KG1 (cell line): ENCODE measurements around the gene PRKG1.

Experiments used
- DNase-seq: peaks from one replicate; lab custom pipeline; 2025; lab: John Stamatoyannopoulos, UW

Gene PRKG1

DNA sequence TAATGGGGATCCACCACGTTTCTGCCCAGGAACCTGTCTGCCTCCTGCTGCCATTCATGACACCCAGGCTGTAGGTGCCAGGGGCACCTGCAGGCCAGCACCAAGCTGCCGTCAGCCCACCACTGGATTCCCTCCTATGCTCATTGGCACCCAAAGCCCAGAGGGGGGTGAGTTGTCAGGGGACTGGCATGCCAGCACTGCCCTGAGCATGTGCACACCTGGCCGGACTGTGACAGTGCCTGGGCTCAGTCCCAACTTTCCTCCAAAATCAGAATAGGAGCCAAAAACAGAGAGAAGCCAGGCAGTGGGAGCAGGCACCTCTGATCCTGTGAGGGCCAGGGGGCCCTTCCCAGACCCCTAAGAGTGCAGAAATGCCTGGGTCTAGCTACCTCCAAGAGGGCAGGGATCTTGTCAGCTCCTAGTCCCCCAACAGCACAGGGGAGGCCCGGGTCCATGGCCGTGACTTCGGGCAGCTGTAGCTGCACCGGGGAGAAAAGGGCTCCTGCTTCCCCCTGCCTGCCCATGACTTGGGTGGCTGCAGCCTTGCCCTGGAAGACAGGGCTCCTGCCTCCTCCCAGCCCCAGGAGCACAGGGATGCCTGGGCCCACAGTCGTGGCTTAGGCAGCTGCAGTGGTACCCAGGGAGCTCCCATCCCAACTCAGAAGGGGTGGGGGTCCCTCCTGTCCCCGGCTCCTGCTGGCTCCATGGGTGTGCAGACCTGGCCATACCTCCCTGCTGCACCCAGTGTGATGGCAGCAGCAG, 990.0 kb downstream of the PRKG1 start:
- no peak for DNase-seq

DNA sequence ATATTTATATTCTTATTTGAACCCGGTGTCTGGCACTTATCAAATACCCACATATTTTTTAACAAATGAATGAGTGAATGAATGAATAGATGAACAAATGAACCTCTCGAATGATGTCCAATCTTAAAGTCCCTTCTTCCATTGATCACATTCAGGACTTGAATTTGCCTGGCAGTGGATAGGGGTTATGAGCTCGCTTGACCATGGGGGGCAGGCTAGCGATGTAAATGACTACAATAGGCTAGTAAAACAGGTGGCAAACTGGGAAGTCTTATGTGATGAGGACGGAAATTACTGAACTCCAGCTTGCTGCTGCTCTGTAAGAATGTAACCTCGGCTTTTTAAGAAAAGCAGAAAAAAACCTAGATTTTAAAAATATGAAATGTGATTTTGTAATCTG, 992.1 kb downstream of the PRKG1 start:
- DNase-seq: no peak

DNA sequence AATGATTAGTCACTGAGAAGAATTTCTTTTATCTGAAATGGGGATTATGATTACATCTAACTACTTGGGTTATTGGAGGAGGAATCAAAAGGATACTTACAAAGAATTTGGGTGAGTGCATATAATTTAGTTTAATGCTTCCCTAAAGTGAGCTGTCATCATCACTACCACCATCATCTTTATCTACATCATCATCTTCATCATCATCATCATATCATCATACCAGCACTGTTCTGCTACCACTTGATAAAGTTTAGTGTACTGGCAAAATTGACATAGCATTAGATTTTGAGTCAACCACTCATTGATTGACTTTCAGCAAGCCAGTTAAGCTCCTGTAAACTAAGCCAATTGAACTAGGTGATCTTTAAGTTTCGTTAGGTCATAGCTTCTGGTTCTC, 994.2 kb downstream of the PRKG1 start:
- DNase-seq: no peak

DNA sequence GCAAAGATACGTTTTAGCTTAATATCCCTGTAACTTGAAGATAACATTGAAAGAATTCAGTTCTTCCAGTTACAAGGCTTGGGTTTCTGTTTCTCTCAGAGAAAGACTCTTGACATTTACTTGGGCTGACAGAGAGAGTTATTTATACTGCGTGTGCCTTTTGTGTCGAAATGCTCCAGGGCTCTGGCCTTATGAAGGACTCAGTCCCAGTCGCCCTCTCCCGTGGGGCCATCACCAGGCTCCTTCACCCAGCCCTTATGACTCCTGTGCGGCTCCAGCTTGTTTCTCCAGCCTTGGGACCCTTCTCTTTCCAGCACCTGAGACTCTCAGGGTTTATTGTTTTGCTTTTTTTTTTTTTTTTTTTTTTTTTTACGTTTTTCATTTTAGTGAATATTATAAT, 997.5 kb downstream of the PRKG1 start:
- DNase-seq: no peak

DNA sequence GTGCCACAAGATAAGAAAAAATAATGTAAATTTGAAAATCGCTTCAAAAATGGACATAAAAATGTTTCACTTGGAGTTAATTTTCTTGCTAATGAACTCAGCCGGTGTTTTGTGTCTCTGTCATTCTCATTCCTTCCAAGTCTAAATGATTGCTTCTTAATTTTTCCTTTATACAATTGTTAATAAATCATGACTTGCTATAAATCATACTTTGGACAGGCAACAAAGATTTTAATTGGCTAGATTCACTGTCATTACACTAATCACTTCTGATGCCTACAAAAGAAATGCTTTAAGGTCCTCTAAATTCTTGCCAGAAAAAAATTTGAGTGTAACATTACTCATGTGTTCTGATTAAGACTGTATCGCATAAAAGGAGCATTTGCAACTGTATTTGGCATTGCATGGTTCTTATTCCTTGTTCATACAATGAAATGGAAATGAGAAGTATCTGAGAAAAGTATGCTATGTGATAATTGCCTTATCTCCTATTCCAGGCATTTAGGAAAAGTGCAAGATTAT, 1000.3 kb downstream of the PRKG1 start:
- DNase-seq: no peak

DNA sequence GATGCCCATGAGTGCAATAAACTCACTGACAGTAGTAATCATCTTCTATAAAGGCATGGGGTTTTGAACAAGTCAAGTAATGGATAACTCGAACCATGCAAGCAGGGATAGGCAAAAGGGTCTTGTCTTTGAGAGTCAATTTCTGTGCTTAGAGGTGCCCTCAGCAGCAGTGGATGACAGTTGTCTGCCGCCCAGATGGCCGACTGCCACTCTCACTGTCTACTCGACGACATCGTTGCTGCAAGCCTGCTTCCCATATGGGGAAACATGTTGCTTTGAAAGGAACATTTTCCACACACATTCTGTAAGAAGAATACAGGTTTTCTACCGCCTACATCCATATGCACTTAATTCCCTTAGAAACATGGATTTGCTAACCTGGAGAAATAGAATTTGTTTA, 1003.5 kb downstream of the PRKG1 start:
- DNase-seq: no peak

DNA sequence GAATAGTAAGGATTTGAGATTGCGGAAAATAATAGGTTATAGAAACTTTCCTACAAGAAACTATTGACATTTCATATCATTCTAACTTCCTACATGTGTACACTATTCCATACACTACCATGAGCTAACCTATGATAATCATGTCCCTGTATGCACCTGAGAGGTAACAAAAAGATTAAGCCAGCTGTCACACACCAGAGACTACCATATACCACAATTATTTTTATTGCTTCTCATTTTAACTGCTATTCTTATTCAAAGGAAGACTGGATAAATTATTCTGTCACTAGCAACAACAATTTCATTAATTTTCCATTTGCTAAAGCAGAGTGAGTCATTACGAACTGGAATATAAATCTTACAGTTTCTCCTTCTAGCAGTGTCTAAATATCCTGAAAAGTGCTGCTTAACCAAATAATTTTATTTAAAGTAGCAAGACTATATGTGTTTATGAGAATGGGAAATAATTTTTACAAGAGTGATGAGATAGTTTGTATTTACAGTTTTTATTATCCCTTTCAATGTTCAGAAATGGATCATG, 1004.2 kb downstream of the PRKG1 start:
- DNase-seq: no peak

DNA sequence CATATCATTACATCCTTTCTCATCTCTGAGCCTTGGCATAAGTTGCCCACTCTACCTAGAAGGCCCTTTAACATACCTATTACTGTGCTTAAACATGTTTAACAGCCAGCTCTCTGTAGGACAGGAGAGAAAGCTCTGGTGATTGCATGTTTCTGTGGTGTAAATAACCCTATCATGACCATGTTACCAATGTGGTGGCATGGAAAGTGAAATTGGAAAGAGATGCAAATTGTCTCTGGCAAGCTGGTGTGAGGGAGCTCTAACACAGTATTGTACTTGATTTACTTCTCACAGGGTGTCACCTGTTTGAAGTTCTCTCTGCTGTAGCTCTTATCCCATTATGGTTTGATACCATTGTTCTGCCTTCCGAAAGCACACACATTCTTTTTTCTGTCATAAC, 1008.0 kb downstream of the PRKG1 start:
- no peak for DNase-seq

DNA sequence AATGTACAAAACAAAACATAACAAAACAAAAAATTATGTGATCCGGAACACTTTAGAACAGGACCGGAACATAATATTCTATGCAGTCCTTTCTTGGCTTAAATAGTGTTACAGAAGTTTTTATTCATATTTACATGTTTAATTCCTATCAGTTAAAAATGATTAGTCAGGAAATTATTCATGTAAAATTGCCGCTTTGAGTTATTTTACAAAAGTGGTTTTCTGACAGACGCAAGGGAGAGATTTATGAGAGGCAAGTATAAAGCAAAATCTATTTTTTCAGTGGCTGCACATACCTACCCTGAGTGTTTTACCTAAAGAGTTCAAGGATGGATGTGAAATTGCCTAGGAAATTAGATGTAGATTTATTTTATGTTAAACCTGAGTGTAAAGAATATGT, 1009.1 kb downstream of the PRKG1 start:
- no peak for DNase-seq

DNA sequence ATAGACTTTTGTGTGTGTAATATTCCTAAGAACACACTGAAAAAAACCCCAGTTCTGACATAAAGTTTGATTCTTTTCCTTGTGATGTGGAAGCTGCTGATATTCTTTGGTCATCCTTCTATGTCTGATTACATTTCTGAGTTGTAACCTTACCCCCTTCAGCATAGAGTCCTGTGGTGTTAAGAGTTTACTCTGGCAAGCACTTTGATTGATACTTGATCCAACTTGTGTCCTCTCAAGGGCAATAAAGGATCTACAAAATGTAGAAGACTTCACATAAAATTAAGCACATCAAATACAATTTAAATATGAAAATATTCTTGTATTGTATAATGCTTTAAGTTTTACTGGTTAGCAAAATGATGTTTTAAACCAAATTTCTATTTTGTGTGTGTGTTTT, 1018.1 kb downstream of the PRKG1 start:
- no peak for DNase-seq

DNA sequence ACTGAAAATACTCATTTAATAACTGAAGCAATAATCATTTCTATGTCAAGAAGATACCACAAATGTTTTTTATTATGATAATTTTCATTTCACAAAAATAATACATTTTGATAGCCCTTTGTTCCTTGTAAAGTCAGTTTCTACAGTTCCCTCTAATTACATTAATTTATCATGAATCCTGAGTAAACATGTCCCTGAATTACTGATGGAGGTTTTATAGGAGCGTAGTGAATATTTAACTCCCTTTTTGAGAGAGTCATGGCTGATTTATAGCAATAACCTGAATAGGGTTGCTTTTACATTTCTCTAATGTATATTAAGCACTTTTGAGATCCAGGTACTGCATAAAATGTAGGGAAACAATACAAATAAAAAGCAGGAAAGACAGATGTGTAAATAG, 1023.8 kb downstream of the PRKG1 start:
- no peak for DNase-seq

DNA sequence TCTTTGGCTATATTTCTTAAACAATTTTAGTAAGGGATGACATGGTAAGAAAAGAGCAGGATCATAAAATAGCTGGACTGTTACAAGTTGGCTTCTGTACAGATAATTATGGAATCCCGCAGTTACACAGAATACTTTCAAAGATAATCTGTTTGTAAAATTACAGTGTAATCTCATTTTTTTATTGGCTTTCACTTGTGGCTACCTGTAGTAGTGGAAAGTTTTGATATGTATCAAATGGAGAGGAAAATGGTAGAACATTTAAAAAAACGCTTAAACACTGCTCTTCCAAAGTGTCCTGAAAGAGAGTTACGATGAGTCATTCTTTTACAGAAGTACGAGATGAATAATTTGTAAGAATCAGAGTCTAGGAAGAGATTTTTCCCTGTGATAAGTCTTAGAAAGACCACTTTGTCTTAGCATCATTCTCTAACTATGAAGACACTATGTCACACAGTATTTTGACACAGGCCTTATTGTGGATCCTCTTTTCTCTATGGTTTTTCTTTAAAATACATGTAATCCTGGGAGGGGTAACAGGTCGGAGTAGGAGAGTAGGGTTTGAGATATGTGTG, 1024.8 kb downstream of the PRKG1 start:
- DNase-seq: no peak

DNA sequence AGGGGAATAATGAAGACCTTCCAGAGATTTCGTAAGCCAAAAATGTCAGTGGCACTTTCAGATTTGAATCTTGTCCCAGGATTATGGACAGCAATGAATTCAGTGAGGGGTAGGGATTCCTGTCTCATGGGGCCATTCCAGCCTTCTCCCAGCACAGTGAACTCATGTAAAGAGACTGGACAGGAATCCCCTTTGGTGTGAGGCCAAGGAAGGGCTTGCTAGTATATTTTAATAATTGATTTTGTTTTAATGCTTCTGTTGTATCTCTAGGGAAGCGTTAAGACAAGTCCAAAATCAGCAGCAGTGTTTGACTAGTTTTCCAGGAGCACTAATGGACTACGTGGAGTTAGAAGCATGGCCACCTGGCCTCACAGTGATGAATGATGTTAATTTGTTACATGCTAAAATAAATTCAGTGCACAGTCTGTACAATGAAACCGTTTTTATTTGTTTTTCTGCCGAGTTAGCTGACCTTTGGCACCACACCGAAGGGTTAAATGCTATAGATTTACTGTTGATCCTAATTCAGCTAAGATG, 1025.8 kb downstream of the PRKG1 start:
- DNase-seq: no peak

DNA sequence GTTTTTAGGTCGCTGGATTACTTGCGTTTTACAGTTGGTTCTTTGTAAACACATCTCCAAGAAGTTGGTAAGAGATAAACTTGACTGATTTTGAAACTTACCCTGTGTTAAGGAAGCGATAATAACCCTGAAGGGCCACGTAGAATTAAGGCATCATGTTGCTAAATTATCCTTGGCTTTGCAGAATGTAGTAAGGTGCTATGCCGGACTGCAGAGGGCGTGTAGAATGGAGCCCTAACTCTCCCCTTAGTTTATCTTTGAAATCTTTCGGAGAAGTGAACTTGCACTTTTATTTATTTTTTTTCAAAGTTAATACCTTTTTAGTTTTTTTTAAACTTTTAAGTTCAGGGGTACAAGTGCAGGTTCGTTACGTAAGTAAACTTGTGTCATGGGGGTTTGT, 1031.0 kb downstream of the PRKG1 start:
- no peak for DNase-seq

DNA sequence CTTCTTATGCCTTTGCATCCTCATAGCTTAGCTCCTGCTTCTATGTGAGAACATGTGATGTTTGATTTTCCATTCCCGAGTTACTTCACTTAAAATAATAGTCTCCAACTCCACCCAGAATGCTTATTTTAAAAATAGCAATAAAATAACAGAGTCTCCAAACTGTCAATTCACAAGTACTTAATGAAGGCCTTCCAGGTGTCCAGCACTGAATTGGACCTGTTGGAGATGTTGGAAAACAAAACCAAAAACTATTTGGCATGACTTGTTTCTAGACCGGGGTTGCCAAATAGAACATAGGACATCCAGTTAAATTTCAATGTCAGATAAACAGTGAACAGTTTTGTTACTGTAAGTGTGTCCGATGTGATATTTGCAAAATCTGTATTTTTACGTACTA, 1031.7 kb downstream of the PRKG1 start:
- no peak for DNase-seq

DNA sequence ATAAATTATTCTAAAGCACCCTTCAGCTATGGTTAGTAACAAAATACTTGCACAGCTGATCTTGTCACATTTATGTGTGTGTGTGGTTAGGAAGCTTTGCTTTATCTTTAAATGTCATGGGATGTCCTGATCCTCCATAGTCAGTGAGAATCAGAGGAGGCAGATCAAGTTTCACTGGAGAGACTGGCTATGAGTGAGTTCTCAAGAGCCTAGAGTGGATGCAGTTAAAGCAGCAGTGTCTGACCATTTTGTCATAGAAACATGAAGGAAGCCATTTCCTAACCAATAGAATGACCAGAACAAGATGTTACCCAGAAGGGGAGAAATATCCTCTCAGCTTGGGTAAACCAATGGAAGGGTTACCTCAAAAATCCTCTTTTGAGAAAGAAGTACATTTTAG, 1032.6 kb downstream of the PRKG1 start:
- DNase-seq: no peak

DNA sequence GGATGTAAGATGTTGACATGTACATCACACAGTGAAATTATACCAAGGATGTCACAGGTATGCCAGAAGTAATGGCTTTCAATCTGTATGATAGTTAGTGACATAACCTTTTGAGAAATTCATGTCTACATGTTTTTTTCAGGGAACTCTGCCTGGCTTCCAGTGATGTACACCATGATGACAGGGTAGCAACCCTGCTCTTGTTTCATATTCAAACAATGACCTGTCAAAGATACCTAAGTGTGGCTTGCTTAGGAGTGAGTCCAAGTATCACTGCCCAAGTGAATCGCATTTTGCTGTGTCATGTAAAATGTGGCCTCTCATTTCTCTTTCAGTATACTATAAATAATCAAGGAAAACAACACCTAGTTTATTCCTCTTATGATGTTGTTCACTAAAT, 1033.9 kb downstream of the PRKG1 start:
- DNase-seq: no peak

DNA sequence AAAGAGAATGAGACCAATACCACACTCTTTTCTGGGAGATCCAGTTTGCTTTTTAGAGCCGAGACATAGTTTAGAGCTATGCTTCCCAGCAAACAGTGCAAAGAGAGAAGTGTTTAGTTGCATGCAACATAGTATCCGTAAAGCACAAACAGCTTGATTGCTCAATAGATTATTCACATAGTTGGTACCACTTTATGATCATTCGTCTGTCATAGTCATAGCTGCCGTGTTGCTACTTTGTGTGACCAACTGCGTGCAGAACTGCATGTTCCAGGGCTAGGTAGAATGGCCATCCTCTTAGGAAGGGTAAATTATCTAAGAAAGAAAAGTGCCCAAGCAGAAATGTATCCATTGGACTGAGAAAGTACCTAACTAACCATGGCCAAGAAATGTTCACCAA, 1036.3 kb downstream of the PRKG1 start:
- DNase-seq: no peak

DNA sequence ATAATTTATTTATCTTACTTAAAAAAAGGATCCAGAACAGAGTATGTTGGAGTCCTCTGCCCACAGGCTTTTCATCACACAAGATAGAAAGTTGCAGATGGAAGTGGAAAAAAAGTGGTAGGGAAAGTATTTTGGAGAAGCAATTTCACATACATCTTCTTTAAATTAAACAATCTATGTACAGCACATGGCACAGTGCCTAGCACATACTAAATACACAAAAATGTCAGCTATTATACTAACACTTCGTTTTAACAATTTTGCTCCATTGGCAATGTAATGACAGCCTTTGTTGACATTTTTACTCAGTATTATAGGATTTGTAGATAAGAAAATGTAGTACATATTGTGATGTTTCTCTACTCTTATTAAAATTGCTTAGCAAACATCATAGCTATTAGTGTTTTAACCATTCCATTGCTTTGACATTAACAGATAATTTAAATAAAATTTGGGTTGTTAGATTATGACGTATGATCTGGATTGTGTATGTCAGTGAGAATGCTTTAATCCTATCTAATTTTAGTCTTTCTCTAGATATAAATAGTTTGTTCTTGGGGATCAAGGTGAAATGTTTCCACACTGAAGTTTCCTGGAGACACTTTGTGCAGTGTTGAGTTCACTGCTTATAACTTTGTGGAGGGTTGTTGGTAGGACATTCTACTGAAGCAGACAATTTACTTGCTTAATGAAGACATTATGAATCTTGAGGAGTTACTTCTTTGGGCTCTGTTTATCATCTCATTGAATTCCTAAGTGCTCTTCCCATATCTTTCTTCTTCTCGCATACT, 1037.0 kb downstream of the PRKG1 start:
- DNase-seq: no peak

DNA sequence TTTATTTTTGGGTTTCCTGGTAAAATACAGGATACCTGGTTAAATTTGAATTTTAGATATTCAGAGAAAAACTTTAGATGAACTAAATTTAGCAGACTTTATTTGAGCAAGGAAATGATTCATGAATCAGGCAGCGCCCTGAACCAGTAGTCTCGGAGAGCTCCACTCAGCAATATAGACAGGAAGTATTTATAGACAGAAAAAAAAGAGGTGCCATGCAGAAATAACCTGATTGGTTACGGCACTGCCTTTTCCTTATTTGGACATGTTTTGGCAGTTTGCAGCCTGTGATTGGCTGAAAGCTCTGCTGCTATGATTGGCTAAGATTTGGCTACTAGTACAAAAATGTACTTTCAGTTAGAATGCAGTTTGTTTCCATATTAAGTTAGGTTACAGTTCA, 1041.5 kb downstream of the PRKG1 start:
- DNase-seq: no peak

DNA sequence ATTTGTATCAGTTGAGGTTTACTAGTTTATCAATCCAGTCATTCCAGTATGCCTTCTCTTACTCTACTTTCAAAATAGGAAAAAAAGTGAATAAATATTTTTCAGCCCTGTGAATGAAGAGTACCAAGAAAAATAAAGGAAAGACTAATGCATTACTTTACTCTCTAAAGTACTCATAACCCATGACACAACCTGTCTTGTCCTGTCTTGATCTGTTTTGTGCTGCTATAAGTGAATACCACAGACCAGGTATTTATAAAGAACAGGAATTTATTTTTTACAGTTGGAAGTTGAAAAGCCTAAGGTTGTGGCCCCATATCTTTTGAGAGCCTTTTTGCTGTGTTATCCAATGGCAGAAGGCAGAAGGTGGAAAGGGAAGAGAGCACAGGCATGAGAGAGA, 1045.2 kb downstream of the PRKG1 start:
- no peak for DNase-seq

DNA sequence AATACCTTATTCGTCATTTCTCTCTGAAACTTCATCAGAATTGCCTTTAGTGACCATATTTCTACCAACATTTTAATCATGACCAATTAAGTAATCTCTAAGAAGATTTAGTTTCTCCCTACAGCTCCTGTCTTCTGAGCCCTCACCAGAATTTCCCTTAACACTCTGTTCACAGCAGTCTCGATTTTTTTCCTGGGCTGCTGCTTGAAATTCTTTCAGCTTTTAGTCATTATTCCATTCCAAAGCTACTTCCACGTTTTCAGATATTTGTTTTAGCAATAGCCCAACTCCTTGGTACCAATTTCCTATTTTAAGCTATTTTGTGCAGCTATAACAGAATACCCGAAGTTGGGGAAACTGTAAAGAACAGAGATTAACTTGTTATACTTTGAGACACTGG, 1047.4 kb downstream of the PRKG1 start:
- DNase-seq: no peak
